OCI-LY7 (cell line): ENCODE data around the gene STON1. TPM values are rescaled to one million over a fixed set of nuclear protein-coding genes. Genes with fewer than 3 reads are reported as not detected.
A peak's percentile ranks its signal among the peaks of the same experiment; 100 is the strongest.
"Not testable (repeated sequence)": the region's sequence is repeated elsewhere in the genome, so short reads cannot be mapped to it uniquely, and the experiment has no call there.

Experiments
- BruUV-seq: library from RNA; stranded (reverse); fragments of 400-500 nt; replicated peaks from 2 replicates; lab custom pipeline; 2021; lab: Mats Ljungman, UMichigan
- CTCF ChIA-PET: fragments of 300-600 bp; sonication (Branson Sonifier 250); formaldehyde crosslinking; loops from one replicate; lab custom pipeline; 2022; ENCODE audit warnings: antibody characterized with exemption; ENCODE audit not compliant: unreplicated experiment; lab: Charles Lee
- POLR2A ChIA-PET: fragments of 300-600 bp; sonication (Branson Sonifier 250); formaldehyde crosslinking; loops from one replicate; lab custom pipeline; 2022; ENCODE audit warnings: antibody characterized with exemption; lab: Charles Lee
- DNase-seq: peaks from one replicate; pipeline ENCODE4 v3.0.0-alpha.2; 2015; ENCODE audit warnings: low spot score
- H2AFZ ChIP-seq: fragments of 200-600 bp; sonication (generic), shearing (Covaris generic); 2 replicates; pipeline ENCODE4 v1.6.1; 2014; ENCODE audit warnings: mild to moderate bottlenecking, antibody characterized with exemption, low read length, moderate library complexity
- H3K27ac ChIP-seq: fragments of 200-600 bp; sonication (generic); 2 replicates; pipeline ENCODE4 v1.5.1; 2014; ENCODE audit warnings: mixed run types, low read depth, mild to moderate bottlenecking, moderate library complexity, low read length, inconsistent platforms; ENCODE audit not compliant: poor library complexity, severe bottlenecking
- H3K36me3 ChIP-seq: fragments of 200-600 bp; sonication (generic); 2 replicates; pipeline ENCODE4 v1.6.1; 2014; ENCODE audit warnings: mild to moderate bottlenecking, antibody characterized with exemption, low read length, moderate library complexity, mixed read lengths; ENCODE audit not compliant: insufficient read depth
- H3K4me1 ChIP-seq: fragments of 200-600 bp; sonication (generic); 2 replicates; pipeline ENCODE4 v1.5.1; 2014; ENCODE audit warnings: mild to moderate bottlenecking, low read length; ENCODE audit not compliant: insufficient read depth, poor library complexity, severe bottlenecking
- H3K4me2 ChIP-seq: fragments of 200-600 bp; sonication (generic); 2 replicates; pipeline ENCODE4 v1.6.1; 2014; ENCODE audit warnings: mild to moderate bottlenecking, low read length
- H3K4me3 ChIP-seq: fragments of 200-600 bp; sonication (generic); 2 replicates; pipeline ENCODE4 v1.5.1; 2014; ENCODE audit warnings: mild to moderate bottlenecking, low read depth, low read length; ENCODE audit not compliant: poor library complexity, severe bottlenecking
- H3K79me2 ChIP-seq: fragments of 200-600 bp; sonication (generic); 2 replicates; pipeline ENCODE4 v1.6.1; 2016; ENCODE audit warnings: low read depth, mild to moderate bottlenecking, low read length, moderate library complexity, mixed read lengths; ENCODE audit not compliant: insufficient read depth
- H3K9me2 ChIP-seq: fragments of 200-600 bp; sonication (generic); 2 replicates; pipeline ENCODE4 v1.6.1; 2016; ENCODE audit warnings: mild to moderate bottlenecking, low read length, mixed read lengths; ENCODE audit not compliant: insufficient read depth
- H3K9me3 ChIP-seq: fragments of 200-600 bp; sonication (generic); 2 replicates; pipeline ENCODE4 v1.6.1; 2014; ENCODE audit warnings: mild to moderate bottlenecking, mixed run types, low read length, mixed read lengths
- H4K20me1 ChIP-seq: fragments of 200-600 bp; sonication (generic); 2 replicates; pipeline ENCODE4 v1.6.1; 2014; ENCODE audit warnings: mild to moderate bottlenecking, antibody characterized with exemption, low read length, moderate library complexity, mixed read lengths; ENCODE audit not compliant: insufficient read depth
- EZH2phosphoT487 ChIP-seq: fragments of 200-600 bp; sonication (generic); IDR thresholded peaks from 2 replicates; pipeline ENCODE4 v1.6.1; 2018; ENCODE audit warnings: low read depth, borderline replicate concordance, mild to moderate bottlenecking, mixed run types, antibody characterized with exemption, low read length, moderate library complexity, mixed read lengths
- intact Hi-C: fragments of 100-400 bp; cut with micrococcal nuclease; formaldehyde crosslinking; loops from one replicate; pipeline ENCODE4 v1.10.0; 2022; ENCODE audit not compliant: unreplicated experiment
- total RNA-seq, 2 experiments: library from RNA; depleted of rRNA in 1 of 2; stranded (reverse); fragments of >200 nt in 1 of 2; shearing (Covaris generic) in 1 of 2; gene quantifications; 2 replicates each; pipeline ENCODE4 v1.2.3, GENCODE V29; 2014 to 2022
- TF ChIP-seq, protein P1 (sequence below): fragments of 200-600 bp; sonication (generic); conservative IDR thresholded peaks from 2 replicates; pipeline ENCODE4 v1.5.1; 2014; ENCODE audit warnings: mild to moderate bottlenecking, antibody characterized with exemption, low read length, moderate library complexity, mixed read lengths

Gene STON1
- total RNA-seq, 2 experiments from 2014 or later, result 0.51 to 0.88 TPM

DNA sequence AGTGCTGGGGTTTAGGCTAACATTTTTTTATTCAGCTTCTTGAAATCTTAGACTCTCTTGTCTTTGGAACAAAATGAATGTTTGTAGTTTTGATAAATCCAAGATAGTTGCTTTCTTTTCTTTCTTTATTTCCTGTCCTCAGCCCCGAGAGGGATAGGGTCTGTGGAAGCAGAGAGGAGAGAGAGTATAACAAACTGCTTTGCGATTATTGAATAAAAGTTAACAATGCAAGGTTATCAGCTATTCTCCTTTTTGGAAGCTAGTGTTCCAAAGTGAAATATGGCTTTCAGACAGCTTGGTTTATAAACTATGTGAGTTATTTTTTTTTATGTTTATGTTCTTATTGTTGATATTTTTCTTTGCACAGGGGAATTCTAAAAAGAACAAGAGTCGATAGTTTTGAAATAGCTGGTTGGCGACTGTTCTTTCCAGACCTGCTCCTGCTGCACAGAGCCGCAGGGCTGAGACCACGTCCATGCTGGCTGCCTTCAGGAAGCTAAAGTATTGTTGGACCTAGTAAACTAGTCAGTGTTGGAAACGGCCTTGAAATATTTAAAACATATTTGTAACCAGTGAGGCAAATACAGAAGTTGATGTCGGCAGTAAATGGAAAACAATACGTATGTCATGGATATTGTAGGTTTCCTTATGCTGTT is 15.5 kb upstream of the STON1 start:
- BruUV-seq, result no TSS peak
- H3K4me3 ChIP-seq, result no peak overlapping the region
- no peak overlapping the region for H3K4me2 ChIP-seq
- H3K27ac ChIP-seq, result no peak overlapping the region
- ChIA-PET POLR2A (interaction anchor here (0.5 to 1.0 kb wide), 2 partner anchors 10 to 23 kb away, joined by 4 read pairs; no protein-coding TSS in a partner anchor), CTCF (no interaction called here)
- H2AFZ ChIP-seq, result no peak overlapping the region
- no peak for DNase-seq
- no peaks in the 10 kb centered on the region for H3K9me2 ChIP-seq
- H3K79me2 ChIP-seq, result no peaks in the 10 kb centered on the region
- no peak for TF ChIP-seq EZH2phosphoT487
- TF ChIP-seq, protein P1, sequence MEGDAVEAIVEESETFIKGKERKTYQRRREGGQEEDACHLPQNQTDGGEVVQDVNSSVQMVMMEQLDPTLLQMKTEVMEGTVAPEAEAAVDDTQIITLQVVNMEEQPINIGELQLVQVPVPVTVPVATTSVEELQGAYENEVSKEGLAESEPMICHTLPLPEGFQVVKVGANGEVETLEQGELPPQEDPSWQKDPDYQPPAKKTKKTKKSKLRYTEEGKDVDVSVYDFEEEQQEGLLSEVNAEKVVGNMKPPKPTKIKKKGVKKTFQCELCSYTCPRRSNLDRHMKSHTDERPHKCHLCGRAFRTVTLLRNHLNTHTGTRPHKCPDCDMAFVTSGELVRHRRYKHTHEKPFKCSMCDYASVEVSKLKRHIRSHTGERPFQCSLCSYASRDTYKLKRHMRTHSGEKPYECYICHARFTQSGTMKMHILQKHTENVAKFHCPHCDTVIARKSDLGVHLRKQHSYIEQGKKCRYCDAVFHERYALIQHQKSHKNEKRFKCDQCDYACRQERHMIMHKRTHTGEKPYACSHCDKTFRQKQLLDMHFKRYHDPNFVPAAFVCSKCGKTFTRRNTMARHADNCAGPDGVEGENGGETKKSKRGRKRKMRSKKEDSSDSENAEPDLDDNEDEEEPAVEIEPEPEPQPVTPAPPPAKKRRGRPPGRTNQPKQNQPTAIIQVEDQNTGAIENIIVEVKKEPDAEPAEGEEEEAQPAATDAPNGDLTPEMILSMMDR, result no peak
- peaks cover 88% of the 10 kb centered on the region for H3K36me3 ChIP-seq
- intact Hi-C loops, result no loop called here
- H3K9me3 ChIP-seq, result no peaks in the 10 kb centered on the region
- peaks cover 4% of the 10 kb centered on the region for H3K4me1 ChIP-seq
- H4K20me1 ChIP-seq, result no peaks in the 10 kb centered on the region

DNA sequence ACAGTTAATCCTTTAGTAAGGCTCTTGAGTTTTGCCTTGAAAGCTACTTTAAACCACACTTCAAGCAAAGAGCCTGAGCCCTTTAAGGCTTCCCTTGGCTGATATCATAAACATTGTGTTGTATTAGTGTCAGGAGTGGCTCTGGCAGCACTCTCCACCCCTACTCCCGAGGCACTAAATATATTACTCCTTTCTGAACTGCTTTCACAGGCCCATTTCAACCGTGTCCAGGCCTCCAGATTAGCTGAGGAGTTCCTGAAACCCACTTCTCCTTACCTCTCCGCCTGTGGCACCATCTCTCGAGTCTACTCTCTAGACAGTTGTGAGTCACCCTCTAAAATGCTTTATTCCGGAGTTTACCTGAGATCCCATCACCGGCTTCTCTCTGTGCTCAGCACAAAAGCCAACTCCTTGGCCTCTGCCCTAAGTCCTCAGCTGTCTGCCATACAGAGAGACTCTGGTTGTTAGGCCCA is 14.4 kb upstream of the STON1 start:
- Histone ChIP-seq H3K9me2 (no peaks in the 10 kb centered on the region), H3K27ac (no peak overlapping the region), H3K79me2 (no peaks in the 10 kb centered on the region), H4K20me1 (no peaks in the 10 kb centered on the region), H3K4me2 (no peak overlapping the region), H3K36me3 (peaks cover 84% of the 10 kb centered on the region), H3K4me1 (peaks cover 7% of the 10 kb centered on the region), H2AFZ (no peak overlapping the region), H3K9me3 (no peaks in the 10 kb centered on the region), H3K4me3 (no peak overlapping the region)
- intact Hi-C loops, result no loop called here
- ChIA-PET POLR2A (interaction anchor here (1.0 kb wide), 1 partner anchor 8 kb away, joined by 4 read pairs; no protein-coding TSS in a partner anchor), CTCF (no interaction called here)
- TF ChIP-seq, protein P1, result no peak
- TF ChIP-seq EZH2phosphoT487, result no peak
- no peak for DNase-seq
- no TSS peak for BruUV-seq

- Histone ChIP-seq H3K27ac (no peak overlapping the region), H3K9me3 (no peaks in the 10 kb centered on the region), H3K36me3 (peaks cover 53% of the 10 kb centered on the region), H3K4me2 (peak overlapping the region; percentile 26; the same call in 1 of the 2 replicates), H3K4me1 (peaks cover 7% of the 10 kb centered on the region), H3K79me2 (no peaks in the 10 kb centered on the region), H3K9me2 (no peaks in the 10 kb centered on the region), H3K4me3 (no peak overlapping the region), H2AFZ (no peak overlapping the region), H4K20me1 (no peaks in the 10 kb centered on the region)
- CTCF ChIA-PET, result no interaction called here
- POLR2A ChIA-PET, result no interaction called here
- DNase-seq, result peak; percentile 24
- BruUV-seq, result no TSS peak
- TF ChIP-seq EZH2phosphoT487, result no peak
- TF ChIP-seq, protein P1, result no peak
- intact Hi-C loops, result no loop called here
Observed at GRCh38 chr2:48519593-48519992, 10.4 kb upstream of the STON1 start.

- intact Hi-C loops, DNase-seq, H3K79me2 ChIP-seq, H3K9me3 ChIP-seq, H3K4me2 ChIP-seq, CTCF ChIA-PET, H2AFZ ChIP-seq, BruUV-seq, H4K20me1 ChIP-seq, H3K9me2 ChIP-seq, H3K4me3 ChIP-seq, H3K27ac ChIP-seq, POLR2A ChIA-PET, H3K4me1 ChIP-seq: not testable (repeated sequence)
- peaks cover 11% of the 10 kb centered on the region for H3K36me3 ChIP-seq
Observed at GRCh38 chr2:48524756-48525155, 5.2 kb upstream of the STON1 start.
